Neural cell (in vitro differentiated cells): ENCODE measurements around the gene S100A8. TPM values are rescaled to one million over a fixed set of nuclear protein-coding genes. Genes with fewer than 3 reads are reported as not detected.

Experiments
- H2AFZ ChIP-seq: fragments of 200-600, 300-800 bp; sonication (generic), shearing (Covaris generic); 2 replicates; pipeline ENCODE4 v1.6.0; 2014; ENCODE audit warnings: low read depth, mild to moderate bottlenecking, antibody characterized with exemption, low read length, moderate library complexity
- H3F3A ChIP-seq: fragments of 200-600 bp; shearing (Covaris generic); 2 replicates; pipeline ENCODE4 v1.6.1; 2016; ENCODE audit warnings: mild to moderate bottlenecking, moderate library complexity, mixed read lengths, antibody characterized with exemption, low read length; ENCODE audit not compliant: insufficient read depth, poor library complexity, severe bottlenecking
- H3K27ac ChIP-seq: fragments of 200-600, 300-800 bp; sonication (generic), shearing (Covaris generic); 2 replicates; pipeline ENCODE4 v1.5.1; 2014; ENCODE audit warnings: mild to moderate bottlenecking, low read length, moderate library complexity
- H3K27me3 ChIP-seq: fragments of 300-800, 200-600 bp; sonication (generic), shearing (Covaris generic); 2 replicates; pipeline ENCODE4 v1.6.0; 2014; ENCODE audit warnings: mild to moderate bottlenecking, low read depth, low read length, moderate library complexity; ENCODE audit not compliant: insufficient read depth
- H3K36me3 ChIP-seq: fragments of 300-800, 200-600 bp; sonication (generic), shearing (Covaris generic); 2 replicates; pipeline ENCODE4 v1.5.1; 2014; ENCODE audit warnings: mild to moderate bottlenecking, antibody characterized with exemption, low read length, moderate library complexity; ENCODE audit not compliant: insufficient read depth
- H3K4me2 ChIP-seq: fragments of 300-800, 200-600 bp; sonication (generic), shearing (Covaris generic); 2 replicates; pipeline ENCODE4 v1.6.0; 2014; ENCODE audit warnings: mild to moderate bottlenecking, low read length
- H3K4me3 ChIP-seq: fragments of 300-800, 200-600 bp; sonication (generic), shearing (Covaris generic); 2 replicates; pipeline ENCODE4 v1.5.1; 2014; ENCODE audit warnings: mild to moderate bottlenecking, low read length, moderate library complexity
- H3K79me2 ChIP-seq: fragments of 200-600 bp; shearing (Covaris generic); replicated peaks from 2 replicates; pipeline ENCODE4 v1.6.0; 2014; ENCODE audit warnings: mild to moderate bottlenecking, low read length, moderate library complexity; ENCODE audit not compliant: insufficient read depth
- H3K9ac ChIP-seq: fragments of 300-800, 200-600 bp; sonication (generic), shearing (Covaris generic); 2 replicates; pipeline ENCODE4 v1.6.1; 2016; ENCODE audit warnings: mild to moderate bottlenecking, low read length, mixed read lengths
- H3K9me2 ChIP-seq: fragments of 200-600 bp; shearing (Covaris generic); 2 replicates; pipeline ENCODE4 v1.6.1; 2016; ENCODE audit warnings: mild to moderate bottlenecking, low read length, mixed read lengths; ENCODE audit not compliant: insufficient read depth
- H3K9me3 ChIP-seq: fragments of 200-600, 300-800 bp; sonication (generic), shearing (Covaris generic); 2 replicates; pipeline ENCODE4 v1.6.1; 2016; ENCODE audit warnings: mild to moderate bottlenecking, mixed run types, low read length, moderate library complexity, mixed read lengths
- H4K20me1 ChIP-seq: fragments of 200-600 bp; shearing (Covaris generic); 2 replicates; pipeline ENCODE4 v1.6.1; 2016; ENCODE audit warnings: mild to moderate bottlenecking, mixed run types; ENCODE audit not compliant: insufficient read depth
- CTCF ChIP-seq: fragments of 450-650 bp; IDR thresholded peaks from 2 replicates; pipeline ENCODE4 v1.5.1; 2014; ENCODE audit warnings: antibody characterized with exemption, mild to moderate bottlenecking, moderate library complexity; ENCODE audit not compliant: poor library complexity, severe bottlenecking
- EP300 ChIP-seq: fragments of 450-650 bp; conservative IDR thresholded peaks from 2 replicates; pipeline ENCODE4 v1.6.1; 2014; ENCODE audit warnings: antibody characterized with exemption, mild to moderate bottlenecking, moderate library complexity; ENCODE audit not compliant: poor library complexity, severe bottlenecking
- EZH2 ChIP-seq: fragments of 200-600, 300-800 bp; shearing (Covaris generic), sonication (generic); IDR thresholded peaks from 2 replicates; pipeline ENCODE4 v1.6.1; 2014; ENCODE audit warnings: antibody characterized with exemption, low read length, borderline replicate concordance, mild to moderate bottlenecking; ENCODE audit not compliant: insufficient read depth, poor library complexity, severe bottlenecking
- MXI1 ChIP-seq: fragments of 450-650 bp; conservative IDR thresholded peaks from 2 replicates; pipeline ENCODE4 v1.6.1; 2014; ENCODE audit warnings: antibody characterized with exemption, mild to moderate bottlenecking; ENCODE audit not compliant: poor library complexity, severe bottlenecking
- POLR2AphosphoS5 ChIP-seq: IDR thresholded peaks from 2 replicates; pipeline ENCODE4 v1.6.1; 2012
- RAD21 ChIP-seq: fragments of 450-650 bp; conservative IDR thresholded peaks from 2 replicates; pipeline ENCODE4 v1.6.1; 2014; ENCODE audit warnings: antibody characterized with exemption, mild to moderate bottlenecking, moderate library complexity
- REST ChIP-seq: IDR thresholded peaks from 2 replicates; pipeline ENCODE4 v1.6.1; 2012; ENCODE audit warnings: borderline replicate concordance
- SMC3 ChIP-seq: fragments of 450-650 bp; conservative IDR thresholded peaks from 2 replicates; pipeline ENCODE4 v1.6.1; 2014; ENCODE audit warnings: antibody characterized with exemption, mild to moderate bottlenecking, moderate library complexity; ENCODE audit not compliant: poor library complexity
- TAF1 ChIP-seq: IDR thresholded peaks from 2 replicates; pipeline ENCODE4 v1.6.1; 2012; ENCODE audit warnings: low read depth
- polyA plus RNA-seq: library from polyadenylated mRNA; depleted of rRNA; stranded (reverse); fragments of >200 nt; gene quantifications from 2 replicates; pipeline ENCODE4 v1.2.3, GENCODE V29; 2014

S100A8 gene
- polyA plus RNA-seq, 1 donor from 2014 or later, result not detected

GRCh38 chr1:153428073-153428638 is 37.3 kb upstream of the S100A8 start:
- H3K36me3 ChIP-seq, result no peaks in the 10 kb centered on the region
- no peaks in the 10 kb centered on the region for H3K79me2 ChIP-seq
- TF ChIP-seq MXI1 (no peak), EZH2 (no peak), POLR2AphosphoS5 (no peak), TAF1 (no peak), EP300 (no peak), SMC3 (no peak), RAD21 (no peak), CTCF (no peak), REST (no peak)
- no peaks in the 10 kb centered on the region for H4K20me1 ChIP-seq
- peaks cover 6% of the 10 kb centered on the region for H3K27me3 ChIP-seq
- H3K4me2 ChIP-seq, result no peak overlapping the region
- H2AFZ ChIP-seq, result no peak overlapping the region
- no peak overlapping the region for H3K9ac ChIP-seq
- H3K27ac ChIP-seq, result no peak overlapping the region
- no peaks in the 10 kb centered on the region for H3K9me3 ChIP-seq
- no peaks in the 10 kb centered on the region for H3F3A ChIP-seq
- H3K4me3 ChIP-seq, result no peak overlapping the region
- H3K9me2 ChIP-seq, result no peaks in the 10 kb centered on the region

GRCh38 chr1:153426809-153427208 is 35.9 kb upstream of the S100A8 start:
- Histone ChIP-seq H3F3A (no peaks in the 10 kb centered on the region), H2AFZ (no peak overlapping the region), H3K9ac (no peak overlapping the region), H3K27me3 (peaks cover 6% of the 10 kb centered on the region), H3K27ac (no peak overlapping the region), H3K4me3 (no peak overlapping the region), H3K9me2 (no peaks in the 10 kb centered on the region), H3K9me3 (no peaks in the 10 kb centered on the region), H4K20me1 (no peaks in the 10 kb centered on the region), H3K4me2 (no peak overlapping the region), H3K36me3 (no peaks in the 10 kb centered on the region), H3K79me2 (no peaks in the 10 kb centered on the region)
- TF ChIP-seq POLR2AphosphoS5 (no peak), EP300 (no peak), SMC3 (no peak), TAF1 (no peak), RAD21 (no peak), CTCF (no peak), EZH2 (no peak), REST (no peak), MXI1 (no peak)
